GM19239 (cell line): Measurements from ENCODE around the gene SHC3.

Experiments used
- DNase-seq: peaks from one replicate; pipeline ENCODE4 v3.0.0; 2011; ENCODE audit warnings: low spot score; ENCODE audit not compliant: insufficient read length
- FAIRE-seq: peaks from 2 replicates; lab custom pipeline; 2011; peaks lifted over from hg19 to GRCh38; lab: Jason Lieb, UNC

Gene SHC3

DNA sequence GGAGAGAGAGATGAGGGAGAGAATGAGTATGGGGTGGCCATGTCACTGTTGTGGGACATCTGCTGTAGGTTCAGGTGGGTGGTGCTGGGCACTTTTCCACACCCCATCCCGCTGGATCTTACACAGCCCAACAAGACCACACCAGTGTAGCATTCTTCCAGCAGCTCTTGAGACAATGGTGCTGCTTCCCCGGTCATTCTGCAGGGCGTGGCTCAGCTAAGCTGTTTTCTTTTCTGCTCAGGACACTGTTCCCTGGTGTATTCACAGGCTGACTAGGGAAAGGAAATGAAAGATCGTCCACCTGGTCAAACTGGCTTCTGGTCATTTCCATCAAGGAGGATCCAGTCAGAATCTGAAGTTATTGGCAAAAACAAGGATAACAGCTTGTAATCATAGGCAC, 111.8 kb downstream of the SHC3 start:
- FAIRE-seq (no peak), DNase-seq (no peak)

DNA sequence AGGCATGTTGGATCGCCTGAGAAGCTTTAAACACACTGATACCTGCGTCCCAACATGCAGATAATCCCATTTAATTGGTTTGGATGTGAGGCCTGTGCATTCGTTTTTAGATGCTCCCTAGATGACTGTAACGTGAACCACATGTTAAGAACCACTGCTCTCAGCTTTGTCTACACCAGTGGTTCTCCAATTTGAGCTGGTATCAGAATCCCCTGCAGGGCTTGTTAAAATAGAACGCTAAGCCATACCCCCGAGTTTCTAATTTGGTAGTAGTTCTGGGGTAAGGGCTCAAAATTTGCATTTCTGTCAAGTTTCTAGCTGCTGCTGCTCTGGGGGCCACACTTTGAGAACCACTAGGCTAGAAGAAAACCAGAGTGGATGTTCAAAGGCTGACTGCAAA, 112.7 kb downstream of the SHC3 start:
- FAIRE-seq, result no peak

DNA sequence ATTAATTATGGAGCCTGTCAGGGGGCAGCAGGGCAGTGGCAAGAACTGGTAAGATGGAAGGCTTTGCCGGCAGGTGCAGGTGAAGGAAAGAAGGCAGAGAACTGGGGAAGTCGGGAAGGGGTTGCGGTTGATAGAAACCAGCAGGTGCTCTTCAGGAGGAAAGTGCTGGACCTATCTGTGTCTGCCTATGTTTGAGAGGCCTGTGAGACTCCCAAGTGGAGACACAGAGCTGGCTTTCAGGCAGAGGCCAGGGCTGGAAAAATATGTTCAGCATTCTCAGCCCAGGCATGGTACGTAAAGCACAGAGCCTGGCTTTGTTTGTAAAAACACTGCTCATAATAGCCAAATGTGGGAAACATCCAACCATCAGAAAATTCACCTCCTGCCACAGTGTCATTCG, 117.8 kb downstream of the SHC3 start:
- DNase-seq (no peak), FAIRE-seq (no peak)

More for the DNA sequence above, 112.7 kb downstream of the SHC3 start:
- no peak for DNase-seq

DNA sequence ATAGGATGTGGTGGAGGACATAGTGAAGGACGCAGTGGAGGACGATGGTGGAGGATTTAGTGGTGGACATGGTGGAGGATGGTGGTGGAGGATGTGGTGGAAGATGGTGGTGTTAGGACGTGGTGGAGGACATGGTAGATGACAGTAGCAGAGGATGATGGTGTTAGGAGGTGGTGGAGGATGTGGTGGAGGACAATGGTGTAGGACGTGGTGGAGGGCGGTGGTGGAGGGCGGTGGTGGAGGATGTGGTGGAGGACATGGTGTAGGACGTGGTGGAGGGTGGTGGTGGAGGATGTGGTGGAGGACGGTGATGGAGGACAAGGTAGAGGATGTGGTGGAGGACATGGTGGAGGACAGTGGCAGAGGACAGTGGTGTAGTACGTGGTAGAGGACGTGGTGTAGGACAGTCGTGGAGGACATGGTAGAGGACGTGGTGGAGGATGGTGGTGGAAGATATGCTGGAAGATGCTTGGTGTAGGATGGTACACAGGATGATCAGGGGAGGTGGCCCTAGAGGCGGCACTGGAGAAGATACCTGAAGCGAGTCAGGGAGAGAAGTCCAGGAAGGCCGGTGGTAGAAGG, 118.6 kb downstream of the SHC3 start:
- FAIRE-seq, result no peak
- no peak for DNase-seq

DNA sequence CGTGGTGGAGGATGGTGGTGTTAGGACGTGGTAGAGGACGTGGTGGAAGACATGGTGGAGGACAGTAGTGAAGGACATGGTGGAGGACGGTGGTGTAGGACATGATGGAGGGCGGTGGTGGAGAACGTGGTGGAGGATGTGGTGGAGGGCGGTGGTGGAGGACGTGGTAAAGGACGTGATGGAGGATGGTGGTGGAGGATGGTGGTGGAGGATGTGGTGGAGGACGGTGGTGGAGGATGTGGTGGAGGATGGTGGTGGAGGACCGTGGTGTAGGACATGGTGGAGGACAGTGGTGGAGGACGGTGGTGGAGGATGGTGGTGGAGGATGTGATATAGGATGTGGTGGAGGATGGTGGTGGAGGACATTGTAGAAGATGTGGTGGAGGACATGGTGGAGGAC, 119.7 kb downstream of the SHC3 start:
- FAIRE-seq (no peak), DNase-seq (no peak)

DNA sequence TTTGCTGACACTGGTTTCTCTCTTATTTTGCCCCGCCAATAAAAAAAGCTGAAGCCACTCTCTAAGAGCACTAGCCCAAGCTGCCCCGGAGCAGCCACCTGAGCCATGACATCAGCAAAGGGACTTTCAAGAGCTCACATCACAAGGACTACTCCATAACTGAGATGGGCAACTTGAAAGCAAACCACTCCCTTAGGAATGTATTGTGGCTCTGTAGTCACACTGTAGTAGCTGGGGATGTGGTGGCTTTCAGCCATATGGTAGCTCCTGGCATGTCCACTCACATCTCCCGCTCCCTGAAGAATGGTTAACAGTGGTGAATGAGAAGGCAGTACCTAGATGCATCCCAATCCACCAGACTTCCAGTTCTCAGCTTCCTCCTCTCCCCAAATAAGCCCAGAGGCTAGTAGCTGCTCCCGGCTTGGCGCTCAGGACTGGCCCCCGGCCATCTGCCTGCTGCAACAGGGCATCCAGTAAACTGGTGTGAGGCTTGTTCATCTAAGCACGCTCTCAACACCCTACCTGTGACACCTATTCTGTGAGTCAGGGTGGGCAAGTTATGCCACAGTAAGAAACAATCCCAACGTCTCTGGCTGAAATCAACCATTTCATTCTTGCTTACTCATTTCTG, 123.6 kb downstream of the SHC3 start:
- no peak for DNase-seq
- no peak for FAIRE-seq

DNA sequence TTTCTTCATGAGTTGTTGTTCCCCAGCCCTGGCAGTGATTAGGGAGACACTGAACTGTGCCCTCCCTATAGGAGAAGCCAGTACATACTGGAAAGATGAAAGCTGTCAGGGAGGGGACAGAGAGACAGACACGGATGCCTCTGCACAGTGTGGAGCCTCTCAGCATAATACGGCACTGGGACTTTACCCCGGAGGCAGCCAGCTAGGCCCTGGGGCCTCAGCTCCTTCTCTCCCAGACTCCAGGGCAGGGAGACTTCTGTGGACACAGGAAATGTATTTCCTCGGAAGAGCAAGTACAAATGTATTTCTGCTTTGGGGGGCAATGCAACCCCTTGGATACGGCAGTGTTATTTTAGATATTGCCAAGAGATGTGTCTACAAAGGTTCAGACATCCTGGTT, 125.3 kb downstream of the SHC3 start:
- DNase-seq (no peak), FAIRE-seq (no peak)

DNA sequence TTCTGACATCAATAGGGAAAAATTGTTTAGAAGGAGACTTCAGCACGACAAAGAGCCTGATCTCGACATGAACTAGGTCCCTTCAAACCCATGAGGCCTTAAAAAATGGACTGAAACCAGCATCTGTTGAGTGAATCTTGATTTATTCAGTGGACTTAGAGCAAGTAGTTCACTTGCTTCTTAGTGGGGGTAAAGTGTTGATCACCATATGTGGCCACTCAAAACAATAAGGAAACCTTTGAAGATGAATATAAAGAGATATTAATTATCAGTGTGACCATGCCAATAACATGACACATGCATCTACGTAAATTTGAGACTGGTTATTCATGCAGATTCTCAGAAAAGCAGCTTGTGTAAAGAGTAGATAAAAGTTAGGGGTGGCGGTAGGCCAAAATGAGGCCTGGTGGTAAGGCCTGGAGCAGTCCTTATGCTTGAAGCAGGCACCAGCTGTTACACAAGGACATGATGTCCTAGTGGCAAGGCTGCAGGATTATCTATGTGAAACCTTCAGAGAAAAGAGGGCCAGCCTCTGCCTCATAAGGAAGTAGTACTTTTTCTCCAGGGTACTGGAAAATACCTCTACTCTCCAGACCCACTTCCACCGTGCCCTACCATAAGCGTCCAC, 126.0 kb downstream of the SHC3 start:
- no peak for FAIRE-seq
- DNase-seq, result no peak

DNA sequence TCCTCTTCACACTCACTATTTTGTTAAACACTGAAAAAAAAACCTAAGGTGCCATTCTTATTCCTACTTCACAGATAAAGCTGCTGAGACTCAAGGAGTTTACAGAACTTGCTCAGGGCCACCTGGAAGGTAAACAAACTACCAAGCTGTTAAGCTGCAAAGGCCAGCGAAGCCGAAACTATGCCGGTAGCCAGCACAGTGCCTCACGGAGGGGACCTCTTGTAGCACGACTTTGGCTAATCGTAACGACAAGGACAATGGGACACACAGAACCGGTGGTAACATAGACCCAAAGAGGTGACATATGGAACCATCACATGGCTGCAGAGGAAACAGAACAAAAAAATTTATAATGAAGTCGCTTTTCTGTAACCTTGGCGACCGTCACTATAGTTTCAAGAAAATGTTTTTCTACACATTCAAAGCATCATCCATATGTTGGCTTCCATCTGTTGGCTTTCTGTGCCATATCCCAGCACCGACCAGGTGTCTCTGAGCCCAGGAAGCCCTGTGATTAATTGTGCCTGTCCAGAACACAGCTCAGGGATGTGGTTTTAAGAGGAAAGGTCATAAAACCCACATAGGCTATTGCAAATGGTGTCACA, 127.1 kb downstream of the SHC3 start:
- DNase-seq (no peak), FAIRE-seq (no peak)

DNA sequence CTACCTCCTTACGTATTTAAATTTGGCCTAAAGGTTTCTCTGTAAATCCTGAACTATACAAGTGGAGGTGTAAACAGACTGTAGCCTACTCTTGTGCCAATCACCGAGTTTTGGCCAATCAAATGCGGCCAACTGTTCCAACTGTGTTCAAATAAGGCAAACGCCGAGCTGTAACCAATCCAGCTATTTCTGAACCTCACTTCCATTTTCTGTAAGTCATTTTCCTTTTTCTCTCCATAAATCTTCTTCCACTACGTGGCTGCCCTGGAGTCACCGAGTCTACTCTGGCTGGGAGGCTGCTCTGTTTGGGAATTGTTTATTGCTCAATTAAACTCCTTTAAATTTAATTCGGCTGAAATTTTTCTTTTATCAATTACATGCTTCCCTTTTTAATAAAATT, 129.0 kb downstream of the SHC3 start:
- FAIRE-seq, result no peak
- no peak for DNase-seq

DNA sequence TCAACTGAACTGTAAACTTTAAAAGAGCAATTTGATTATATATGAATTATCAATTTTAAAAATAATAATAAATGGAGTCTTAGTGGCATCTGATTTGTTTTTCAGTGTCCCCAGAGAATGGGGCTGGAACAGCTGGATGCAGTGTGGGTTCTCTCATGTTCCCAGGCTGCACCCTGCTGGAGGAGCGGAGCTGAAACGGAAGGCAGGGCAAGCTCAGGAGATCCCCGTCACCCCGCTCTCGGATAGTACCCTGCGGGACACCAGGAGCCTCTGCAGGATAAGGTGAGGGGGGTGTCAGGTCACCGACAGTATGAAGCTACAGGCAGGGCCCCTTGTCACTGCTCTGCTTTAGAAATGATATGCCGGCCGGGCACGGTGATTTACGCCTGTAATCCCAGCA, 130.0 kb downstream of the SHC3 start:
- FAIRE-seq, result no peak
- no peak for DNase-seq

DNA sequence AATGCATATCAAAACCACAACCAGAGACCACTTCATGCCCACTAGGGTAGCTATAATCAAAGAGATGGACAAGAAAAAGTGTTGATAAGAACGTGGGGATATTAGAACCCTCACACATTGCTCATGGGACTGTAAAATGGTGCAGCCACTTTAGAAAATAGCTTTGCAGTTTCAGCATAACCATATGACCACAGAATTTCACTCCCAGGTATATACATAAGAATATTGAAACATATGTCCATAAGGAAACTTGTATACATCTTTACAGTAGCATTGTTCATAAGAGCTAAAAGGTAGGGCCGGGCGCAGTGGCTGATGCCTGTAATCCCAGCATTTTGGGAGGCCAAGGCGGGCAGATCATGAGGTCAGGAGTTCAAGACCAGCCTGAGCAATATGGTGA, 131.0 kb downstream of the SHC3 start:
- DNase-seq (no peak), FAIRE-seq (no peak)

DNA sequence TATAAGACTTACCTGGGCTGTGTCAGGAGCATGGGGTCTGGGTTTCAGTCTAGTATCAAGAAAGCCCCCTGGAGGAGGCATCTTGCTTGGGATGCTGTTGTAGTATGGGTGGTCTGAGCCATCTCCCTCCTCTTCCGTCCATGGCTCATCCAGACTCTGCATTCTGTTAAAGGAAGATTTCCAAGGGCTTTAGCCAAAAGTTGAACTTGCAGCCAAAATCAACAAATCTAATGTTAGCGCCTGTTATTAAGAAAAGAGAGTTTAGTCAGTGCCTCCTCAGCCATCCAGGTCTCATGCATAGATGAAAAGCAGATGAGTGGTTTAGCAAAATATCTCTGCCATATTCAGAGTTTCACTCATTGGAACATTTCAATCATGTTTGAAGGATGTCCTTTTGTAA, 131.8 kb downstream of the SHC3 start:
- DNase-seq, result no peak
- no peak for FAIRE-seq

DNA sequence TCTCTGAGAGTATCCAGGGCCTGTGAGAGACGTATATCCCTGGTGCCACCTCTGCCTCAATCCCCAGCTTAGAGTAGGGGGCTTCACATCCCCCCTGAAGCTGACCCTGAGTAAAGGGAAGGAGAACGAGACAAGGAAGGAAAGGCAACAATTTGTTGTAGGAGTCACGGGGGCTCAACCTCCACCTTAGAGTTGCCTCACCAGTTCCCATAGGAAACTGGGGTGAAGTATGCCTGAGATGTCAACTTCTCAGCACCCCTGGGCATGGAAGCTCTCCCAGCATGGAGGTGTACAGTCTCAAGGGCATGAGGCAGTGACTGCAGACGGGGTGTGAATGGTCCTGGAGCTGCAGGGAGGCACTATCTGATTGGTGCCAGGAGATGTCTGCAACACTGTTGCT, 133.7 kb downstream of the SHC3 start:
- FAIRE-seq, result no peak

DNA sequence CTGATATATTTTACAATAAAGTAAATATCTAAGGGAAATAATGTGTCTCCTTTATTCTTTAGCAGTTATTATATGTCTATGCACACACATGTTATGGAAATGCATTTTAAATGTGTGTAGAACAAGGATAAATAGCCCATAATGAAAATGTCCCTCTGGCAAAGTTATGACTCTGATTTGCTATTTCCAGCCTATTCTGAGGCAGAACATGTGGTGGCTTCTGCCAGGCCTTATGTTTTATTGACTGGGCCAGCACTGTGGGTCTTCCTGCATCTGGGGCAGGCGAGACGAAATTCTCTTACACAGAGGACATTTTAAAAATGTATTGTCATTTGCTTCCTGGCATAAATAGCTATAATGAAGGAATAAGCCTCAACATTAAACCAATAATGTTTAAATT, 134.5 kb downstream of the SHC3 start:
- DNase-seq, result no peak
- FAIRE-seq, result no peak

More for the DNA sequence above, 133.7 kb downstream of the SHC3 start:
- DNase-seq, result no peak

DNA sequence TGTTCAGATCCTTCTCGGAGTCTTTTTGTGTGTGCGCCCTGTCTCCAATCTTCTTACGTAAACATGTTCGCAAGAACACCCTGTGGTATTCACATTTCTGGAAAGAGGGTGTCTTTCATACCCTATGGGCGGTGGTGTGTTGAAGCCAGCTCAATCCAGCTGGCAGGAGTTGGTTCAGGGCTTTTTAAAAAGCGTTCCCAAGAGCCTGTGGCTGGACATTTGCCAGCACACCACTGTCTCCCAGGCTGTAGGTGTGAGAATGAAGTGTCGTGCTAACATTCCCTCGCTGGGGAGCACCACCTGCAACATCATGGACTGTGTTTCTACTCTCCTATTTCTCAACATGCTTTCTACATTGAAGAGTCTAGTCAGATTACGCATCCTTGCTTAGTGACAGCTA, 135.6 kb downstream of the SHC3 start:
- FAIRE-seq (no peak), DNase-seq (no peak)

DNA sequence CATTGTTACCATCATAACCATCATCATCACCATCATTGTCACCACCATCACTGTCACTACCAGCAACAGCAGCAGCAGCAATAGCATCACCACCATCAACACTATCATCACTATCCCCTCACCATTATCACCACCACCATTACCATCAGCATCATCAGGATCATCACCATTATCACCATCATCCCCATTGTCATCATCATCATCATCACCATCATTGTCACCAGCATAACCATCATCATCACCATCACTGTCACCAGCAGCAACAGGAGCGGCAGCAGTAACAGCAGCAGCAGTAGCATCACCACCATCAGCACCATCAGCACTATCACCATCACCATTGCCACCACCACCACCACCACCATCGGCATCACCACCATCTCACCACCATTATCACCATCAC, 139.0 kb downstream of the SHC3 start:
- DNase-seq (no peak), FAIRE-seq (no peak)

DNA sequence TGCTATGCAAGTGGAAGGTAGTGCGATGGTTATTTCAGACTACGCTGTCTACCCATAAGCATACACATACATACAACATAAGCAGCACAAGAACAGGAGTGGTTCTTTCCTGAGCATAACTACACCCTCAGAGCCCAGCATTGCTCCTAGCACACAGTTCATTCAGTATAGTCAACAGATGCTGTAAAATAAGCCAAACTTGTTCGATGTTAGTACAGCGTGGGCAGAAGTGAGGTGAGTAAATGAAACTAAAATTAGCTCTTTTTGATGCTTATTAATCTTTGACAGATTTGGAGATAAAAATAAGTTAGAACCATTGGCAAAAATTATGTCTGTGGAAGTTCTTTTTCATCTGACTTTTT, 139.5 kb downstream of the SHC3 start:
- no peak for FAIRE-seq
- DNase-seq, result no peak

DNA sequence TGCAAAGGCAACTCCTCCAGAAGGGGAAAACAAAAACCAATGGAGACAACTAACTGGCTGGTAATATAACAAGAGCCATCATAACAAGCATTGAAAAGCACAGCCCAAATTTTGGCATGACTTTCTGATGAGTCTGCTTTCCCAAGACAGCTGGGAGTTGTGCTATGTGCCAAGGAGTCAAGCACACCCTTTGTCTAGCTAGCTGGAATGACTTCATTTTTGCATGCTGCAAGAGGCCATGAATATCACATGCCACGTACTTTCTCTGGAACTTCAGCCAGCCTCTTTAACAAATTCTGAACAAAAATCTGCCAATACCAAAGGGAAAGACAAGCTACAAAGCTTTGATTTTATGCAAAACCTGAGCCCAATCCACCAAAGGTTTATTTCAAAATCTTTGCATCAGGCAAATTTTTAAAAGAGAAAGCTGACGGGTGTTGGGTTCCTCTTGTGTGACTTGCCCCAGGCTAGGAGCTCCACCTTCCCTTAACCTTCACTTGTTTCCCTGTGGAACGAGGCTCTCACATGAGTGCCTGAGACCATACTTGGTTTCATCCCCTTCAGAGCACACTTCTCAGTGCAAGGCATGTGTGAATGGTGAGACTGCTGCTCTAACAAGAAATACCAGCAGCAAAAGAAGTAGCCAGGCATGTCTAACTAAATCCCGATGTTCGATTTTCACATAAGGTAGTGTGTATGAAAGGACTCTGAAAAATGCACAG, 140.1 kb downstream of the SHC3 start:
- FAIRE-seq, result no peak
- no peak for DNase-seq

DNA sequence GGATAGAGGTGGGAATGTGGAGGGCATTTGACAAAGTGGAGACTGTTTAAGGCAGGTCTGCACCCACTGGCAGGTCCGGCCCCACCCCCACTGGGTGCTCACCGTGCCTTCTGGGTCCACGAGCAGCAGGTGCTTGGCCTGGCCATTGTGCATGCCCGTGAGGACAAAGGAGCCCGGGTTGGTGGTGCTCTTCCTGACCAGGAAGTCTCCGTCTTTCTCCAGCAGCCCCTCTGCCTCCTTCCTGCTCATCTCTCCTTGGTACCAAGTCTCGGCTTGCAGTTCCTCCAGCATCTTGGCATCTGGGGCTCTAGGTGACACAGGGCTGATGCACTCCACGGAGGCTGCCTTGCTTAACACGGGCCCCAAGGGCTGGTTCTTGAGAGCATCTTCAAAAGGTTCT, 140.7 kb downstream of the SHC3 start:
- DNase-seq (no peak), FAIRE-seq (no peak)

DNA sequence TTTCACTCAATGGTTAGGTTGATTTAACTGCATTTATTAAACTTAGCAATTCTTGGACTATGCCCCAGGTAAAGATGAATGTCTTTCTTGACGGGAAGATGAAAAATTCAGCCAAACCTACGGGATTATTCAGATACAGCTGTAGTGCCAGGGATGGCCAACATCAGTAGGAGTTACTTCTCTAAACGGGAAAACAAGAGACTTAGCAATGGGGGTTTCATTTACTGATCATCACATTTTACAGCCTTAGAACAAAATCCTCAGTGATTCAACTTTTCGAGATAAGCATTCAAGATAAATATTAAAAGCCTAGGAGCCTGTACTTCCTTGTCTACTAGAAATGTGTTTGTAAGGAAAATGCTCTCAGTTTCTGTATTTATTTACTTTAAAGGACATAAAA, 141.3 kb downstream of the SHC3 start:
- FAIRE-seq (no peak), DNase-seq (no peak)
